H1 (cell line): Measurements from ENCODE around the gene TBC1D10A. TPM values are rescaled to one million over a fixed set of nuclear protein-coding genes. Genes with fewer than 3 reads are reported as not detected.

Experiments used
- CTCF ChIA-PET: fragments of 300-600 bp; sonication (Branson Sonifier 250); formaldehyde crosslinking; loops from one replicate; lab custom pipeline; 2021; ENCODE audit not compliant: partially characterized antibody; lab: Charles Lee
- POLR2A ChIA-PET: fragments of 300-600 bp; sonication (Branson Sonifier 250); formaldehyde crosslinking; loops from one replicate; lab custom pipeline; 2021; ENCODE audit warnings: inconsistent platforms; ENCODE audit not compliant: partially characterized antibody; lab: Charles Lee
- DNase-seq, 2 experiments: peaks; one replicate each; pipeline versions ENCODE4 v3.0.0 to v3.0.0-alpha.2; 2010 to 2022; ENCODE audit warnings: low spot score in 2 of 2, low read depth in 1 of 2, mixed read lengths in 1 of 2
- FAIRE-seq: peaks from 2 replicates; lab custom pipeline; 2011; peaks lifted over from hg19 to GRCh38; lab: Jason Lieb, UNC
- H2AFZ ChIP-seq: 2 replicates; pipeline ENCODE4 v1.8.1; 2012; ENCODE audit warnings: low read length, inconsistent platforms
- H2AK5ac ChIP-seq: 2 replicates; pipeline ENCODE4 v1.6.1; 2013; ENCODE audit warnings: low read depth, low read length
- H2BK120ac ChIP-seq: replicated peaks from 2 replicates; pipeline ENCODE3; 2013; ENCODE audit warnings: low read depth, low read length, inconsistent platforms
- H2BK12ac ChIP-seq: 2 replicates; pipeline ENCODE4 v1.6.1; 2013; ENCODE audit warnings: low read depth, low read length
- H2BK15ac ChIP-seq: 2 replicates; pipeline ENCODE4 v1.6.1; 2013; ENCODE audit warnings: low read length
- H2BK20ac ChIP-seq: 2 replicates; pipeline ENCODE4 v1.6.1; 2013; ENCODE audit warnings: low read length
- H2BK5ac ChIP-seq: 2 replicates; pipeline ENCODE4 v1.6.1; 2013; ENCODE audit warnings: low read depth, low read length
- H3K14ac ChIP-seq: 2 replicates; pipeline ENCODE4 v1.6.1; 2013; ENCODE audit warnings: inconsistent platforms; ENCODE audit not compliant: insufficient read length
- H3K18ac ChIP-seq: 2 replicates; pipeline ENCODE4 v1.6.1; 2013; ENCODE audit warnings: low read length; ENCODE audit errors: extremely low read depth
- H3K23ac ChIP-seq: 2 replicates; pipeline ENCODE4 v1.6.1; 2013; ENCODE audit warnings: inconsistent platforms; ENCODE audit not compliant: insufficient read length
- H3K23me2 ChIP-seq: 2 replicates; pipeline ENCODE4 v1.6.1; 2013; ENCODE audit warnings: low read depth, low read length
- H3K27ac ChIP-seq: 2 replicates; pipeline ENCODE4 v1.6.1; 2011; ENCODE audit warnings: low read depth, low read length, inconsistent platforms
- H3K27me3 ChIP-seq, 4 experiments: replicated peaks in 1 of 4; 1 replicate in 1 of 4; 2 replicates in 3 of 4; pipeline versions ENCODE4 v1.6.1 to v1.8.1; 2011 to 2013; ENCODE audit warnings: low read length in 3 of 4, mild to moderate bottlenecking in 3 of 4, inconsistent platforms in 2 of 4, mixed read lengths in 2 of 4, moderate library complexity in 1 of 4; ENCODE audit not compliant: control insufficient read depth in 3 of 4, insufficient read depth in 3 of 4; ENCODE audit errors: extremely low read depth in 1 of 4
- H3K36me3 ChIP-seq, 4 experiments: 2 replicates each; pipeline versions ENCODE4 v1.6.1 to v1.8.1; 2011 to 2013; ENCODE audit warnings: mild to moderate bottlenecking in 4 of 4, low read length in 3 of 4, moderate library complexity in 2 of 4, control low read depth in 1 of 4, inconsistent platforms in 1 of 4; ENCODE audit not compliant: insufficient read depth in 4 of 4, control insufficient read depth in 2 of 4
- H3K4ac ChIP-seq: replicated peaks from 2 replicates; pipeline ENCODE3; 2013; ENCODE audit warnings: low read length, low read depth, mixed read lengths, inconsistent platforms; ENCODE audit not compliant: insufficient read length
- H3K4me1 ChIP-seq, 4 experiments: replicated peaks in 1 of 4; 1 replicate in 1 of 4; 2 replicates in 3 of 4; pipeline versions ENCODE4 v1.6.1 to v1.8.1; 2011 to 2013; ENCODE audit warnings: low read length in 3 of 4, inconsistent platforms in 2 of 4, mixed read lengths in 1 of 4; ENCODE audit not compliant: insufficient read depth in 4 of 4, control insufficient read depth in 3 of 4
- H3K4me2 ChIP-seq, 2 experiments: 2 replicates each; pipeline versions ENCODE4 v1.6.1 to v1.8.1; 2011 to 2013; ENCODE audit warnings: low read depth in 2 of 2, low read length in 2 of 2, control low read depth in 1 of 2, inconsistent platforms in 1 of 2, mild to moderate bottlenecking in 1 of 2; ENCODE audit not compliant: insufficient read depth in 1 of 2
- H3K4me3 ChIP-seq, 4 experiments: fragments of 200-600, 300-600 bp in 1 of 4; sonication (generic), shearing (Covaris generic), sonication (Bioruptor Twin) in 1 of 4; 2 replicates each; pipeline versions ENCODE4 v1.5.1 to v1.8.1; 2011 to 2016; ENCODE audit warnings: low read length in 4 of 4, low read depth in 3 of 4, control low read depth in 2 of 4, inconsistent platforms in 2 of 4, mild to moderate bottlenecking in 2 of 4, mixed read lengths in 1 of 4, moderate library complexity in 1 of 4; ENCODE audit not compliant: insufficient read depth in 2 of 4; ENCODE audit errors: extremely low read depth in 1 of 4
- H3K56ac ChIP-seq: replicated peaks from 2 replicates; pipeline ENCODE3; 2013; ENCODE audit warnings: low read depth, mild to moderate bottlenecking, mixed read lengths, low read length, inconsistent platforms; ENCODE audit not compliant: insufficient read length
- H3K79me1 ChIP-seq: 2 replicates; pipeline ENCODE4 v1.6.1; 2013; ENCODE audit warnings: low read depth, low read length, control low read depth
- H3K79me2 ChIP-seq, 2 experiments: 2 replicates each; pipeline versions ENCODE4 v1.6.1 to v1.8.1; 2012 to 2013; ENCODE audit warnings: low read length in 2 of 2, mild to moderate bottlenecking in 2 of 2, inconsistent platforms in 1 of 2; ENCODE audit not compliant: insufficient read depth in 2 of 2, control insufficient read depth in 1 of 2
- H3K9ac ChIP-seq, 4 experiments: replicated peaks in 1 of 4; 1 replicate in 1 of 4; 2 replicates in 3 of 4; pipeline versions ENCODE4 v1.6.1 to v1.8.1; 2011 to 2013; ENCODE audit warnings: low read depth in 3 of 4, low read length in 3 of 4, control low read depth in 2 of 4, mild to moderate bottlenecking in 2 of 4, moderate library complexity in 2 of 4, inconsistent platforms in 1 of 4; ENCODE audit errors: extremely low read depth in 1 of 4
- H3K9me3 ChIP-seq, 2 experiments: 2 replicates each; pipeline versions ENCODE4 v1.6.1 to v1.8.1; 2012 to 2013; ENCODE audit warnings: mild to moderate bottlenecking in 2 of 2, moderate library complexity in 2 of 2, control low read depth in 1 of 2, inconsistent platforms in 1 of 2, low read depth in 1 of 2, low read length in 1 of 2, mixed read lengths in 1 of 2; ENCODE audit not compliant: insufficient read depth in 2 of 2
- H4K20me1 ChIP-seq, 2 experiments: replicated peaks in 1 of 2; 2 replicates each; pipeline versions ENCODE3 to v1.8.1; 2011 to 2013; ENCODE audit warnings: inconsistent platforms in 2 of 2, low read length in 2 of 2, mild to moderate bottlenecking in 1 of 2; ENCODE audit not compliant: insufficient read depth in 2 of 2, control insufficient read depth in 1 of 2
- H4K5ac ChIP-seq: 2 replicates; pipeline ENCODE4 v1.6.1; 2013; ENCODE audit warnings: low read length, low read depth, mixed read lengths, inconsistent platforms; ENCODE audit not compliant: insufficient read length
- H4K8ac ChIP-seq: 2 replicates; pipeline ENCODE4 v1.8.0; 2013; ENCODE audit warnings: mild to moderate bottlenecking, moderate library complexity, low read length, inconsistent platforms; ENCODE audit not compliant: insufficient read depth; ENCODE audit errors: extremely low read depth
- H4K91ac ChIP-seq: replicated peaks from 2 replicates; pipeline ENCODE3; 2013; ENCODE audit warnings: low read length, mixed read lengths, inconsistent platforms; ENCODE audit not compliant: insufficient read length
- EZH2 ChIP-seq: fragments of 200-600 bp; sonication (generic); IDR thresholded peaks from 2 replicates; pipeline ENCODE4 v1.7.1; 2012; ENCODE audit warnings: low read depth, mild to moderate bottlenecking, moderate library complexity, low read length, inconsistent platforms; ENCODE audit not compliant: severe bottlenecking
- FOSL1 ChIP-seq: IDR thresholded peaks from 2 replicates; pipeline ENCODE4 v1.6.1; 2011; ENCODE audit warnings: mild to moderate bottlenecking, low read depth, low read length, moderate library complexity; ENCODE audit not compliant: insufficient read depth
- POLR2A ChIP-seq, 2 experiments: IDR thresholded peaks; 1 replicate in 1 of 2; 2 replicates in 1 of 2; pipeline ENCODE4 v1.6.1; 2011; ENCODE audit warnings: low read depth in 2 of 2, low read length in 2 of 2, mild to moderate bottlenecking in 2 of 2; ENCODE audit errors: control extremely low read depth in 1 of 2
- RBBP5 ChIP-seq: IDR thresholded peaks from 2 replicates; pipeline ENCODE4 v1.7.1; 2012; ENCODE audit warnings: low read depth, mild to moderate bottlenecking, inconsistent platforms, low read length, moderate library complexity, borderline replicate concordance
- RFX5 ChIP-seq: IDR thresholded peaks from 2 replicates; pipeline ENCODE4 v1.6.1; 2011; ENCODE audit warnings: low read depth, low read length, improper control_type of control experiment, borderline replicate concordance
- SIRT6 ChIP-seq: IDR thresholded peaks from one replicate; pipeline ENCODE4 v1.7.1; 2012; ENCODE audit warnings: low read length, inconsistent platforms
- TAF1 ChIP-seq: IDR thresholded peaks from 2 replicates; pipeline ENCODE4 v1.6.1; 2011; ENCODE audit warnings: mild to moderate bottlenecking, low read depth, low read length
- YY1 ChIP-seq: IDR thresholded peaks from 2 replicates; pipeline ENCODE4 v1.6.1; 2011; ENCODE audit warnings: low read depth, mild to moderate bottlenecking, low read length
- WGBS, 2 experiments: shearing (Covaris generic) in 1 of 2; methylation state at CpG; one replicate each; pipeline versions ENCODE4 v1.1.6 to v1.1.7; 2013 to 2015; ENCODE audit warnings: low lambda C conversion rate in 2 of 2, mixed read lengths in 2 of 2, inconsistent platforms in 1 of 2, low coverage in 1 of 2, missing lambda C conversion rate in 1 of 2; ENCODE audit not compliant: insufficient replicate concordance in 2 of 2, insufficient coverage in 1 of 2, insufficient read length in 1 of 2; ENCODE audit errors: extremely low coverage in 1 of 2, missing lambda C conversion rate in 1 of 2; 5-methylcytosine and 5-hydroxymethylcytosine counted together
- polyA plus RNA-seq, 7 experiments: library from polyadenylated mRNA; depleted of rRNA in 3 of 7; stranded (reverse) in 5 of 7; unstranded in 2 of 7; fragments of >200 nt in 5 of 7; fragments of 200-250 nt in 2 of 7; gene quantifications; 1 replicate in 5 of 7; 2 replicates in 1 of 7; 4 replicates in 1 of 7; pipeline versions ENCODE4 v1.2.1 to v1.2.3, GENCODE V29; 2011 to 2013; ENCODE audit warnings: missing spikeins in 2 of 7, mixed read lengths in 2 of 7
- total RNA-seq: library from RNA; stranded (reverse); fragmentation: NEBNext Ultra II Directional; extraction: Animal tissue kit (Norgen Biotek cat#: 25700); gene quantifications from 2 replicates; pipeline ENCODE4 v1.2.1, GENCODE V29; 2021
- TF ChIP-seq, protein P1 (sequence below): IDR thresholded peaks from 2 replicates; pipeline ENCODE4 v1.6.1; 2011; ENCODE audit warnings: low read length, improper control_type of control experiment
- TF ChIP-seq, protein P2 (sequence below): IDR thresholded peaks from 2 replicates; pipeline ENCODE4 v1.6.1; 2012; ENCODE audit warnings: inconsistent platforms

TBC1D10A gene
- total and polyA plus RNA-seq, 2 of the 8 experiments (the other 6 are each of a cell fraction or from before 2014, with no cell fraction given): 5.4 to 7.0 TPM

DNA sequence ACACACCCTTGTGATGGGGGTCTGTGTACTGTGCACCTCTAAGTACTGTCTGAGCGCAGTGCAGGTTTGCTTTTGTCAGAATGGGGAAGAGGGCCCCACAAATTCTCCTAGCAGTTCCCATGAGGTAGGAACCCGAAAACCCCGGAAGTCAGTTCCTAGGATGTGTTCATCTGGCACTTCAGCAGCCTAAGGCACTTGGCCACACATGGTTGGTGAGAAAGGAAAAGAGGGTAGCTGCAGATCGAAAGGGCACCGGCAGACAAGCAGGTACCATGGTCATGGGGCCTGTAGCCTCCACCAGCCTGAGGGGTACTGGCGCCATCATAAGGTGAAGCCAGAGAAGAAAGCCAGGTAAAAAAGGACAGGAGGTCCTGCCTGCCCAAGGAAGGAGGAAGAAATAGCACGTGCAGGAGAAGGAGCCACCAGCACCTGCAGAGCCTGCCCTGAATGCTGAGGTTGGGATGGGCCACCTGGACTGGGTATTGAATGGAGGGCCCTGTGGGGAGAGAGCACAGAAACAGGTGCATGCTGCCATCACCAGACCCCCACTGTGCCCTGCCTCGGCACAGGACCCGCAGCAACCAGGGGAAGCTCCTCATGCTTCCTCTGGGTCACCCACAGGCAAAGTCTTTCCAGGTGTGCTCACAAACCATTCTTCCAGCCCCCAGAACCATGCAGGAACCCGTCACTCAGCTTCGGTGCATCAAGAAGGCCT, 29.3 kb downstream of the TBC1D10A start:
- Histone ChIP-seq H4K20me1 (no peaks in the 10 kb centered on the region), H3K9me3 (no peaks in the 10 kb centered on the region), H3K4me2 (no peak overlapping the region), H3K27me3 (no peaks in the 10 kb centered on the region), H3K4ac (no peak overlapping the region), H2BK15ac (no peak overlapping the region), H3K4me3 (no peak overlapping the region), H3K27ac (no peak overlapping the region), H2BK12ac (no peak overlapping the region), H2BK120ac (no peak overlapping the region), H2BK5ac (no peak overlapping the region), H2AK5ac (no peak overlapping the region), H3K14ac (no peak overlapping the region), H4K91ac (no peak overlapping the region), H3K18ac (no peak overlapping the region), H2AFZ (no peak overlapping the region), H2BK20ac (no peak overlapping the region), H3K23ac (no peak overlapping the region), H3K56ac (no peak overlapping the region), H3K4me1 (no peaks in the 10 kb centered on the region; a peak in 1 of 7 replicates), H3K36me3 (no peaks in the 10 kb centered on the region), H3K79me1 (no peaks in the 10 kb centered on the region), H3K9ac (no peak overlapping the region), H4K5ac (no peak overlapping the region), H4K8ac (no peak overlapping the region), H3K79me2 (no peaks in the 10 kb centered on the region), H3K23me2 (no peaks in the 10 kb centered on the region)
- CTCF ChIA-PET: interaction anchor here (1.1 to 5.7 kb wide), 7 partner anchors 9 to 189 kb away, joined by 3 to 31 read pairs (median 4); partner anchors contain the start of genes CASTOR1 and TBC1D10A
- FAIRE-seq (no peak), DNase-seq (no peak)
- WGBS, 2 experiments: 87% methylated on average over 11 of the region's 11 CpGs; no CpG with 5 or more reads in 1 of the 2 experiments
- POLR2A ChIA-PET: no interaction called here
- TF ChIP-seq EZH2 (no peak), SIRT6 (no peak), TAF1 (no peak), RFX5 (no peak), YY1 (no peak), POLR2A (IDR thresholded peaks at IDR 0.05; ENCODE audit: control extremely low read depth in 1 of 2, low read depth in 2 of 2, low read length in 2 of 2) (no peak), FOSL1 (no peak), RBBP5 (no peak)
- TF ChIP-seq, protein P1, sequence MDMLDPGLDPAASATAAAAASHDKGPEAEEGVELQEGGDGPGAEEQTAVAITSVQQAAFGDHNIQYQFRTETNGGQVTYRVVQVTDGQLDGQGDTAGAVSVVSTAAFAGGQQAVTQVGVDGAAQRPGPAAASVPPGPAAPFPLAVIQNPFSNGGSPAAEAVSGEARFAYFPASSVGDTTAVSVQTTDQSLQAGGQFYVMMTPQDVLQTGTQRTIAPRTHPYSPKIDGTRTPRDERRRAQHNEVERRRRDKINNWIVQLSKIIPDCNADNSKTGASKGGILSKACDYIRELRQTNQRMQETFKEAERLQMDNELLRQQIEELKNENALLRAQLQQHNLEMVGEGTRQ: no peak
- TF ChIP-seq, protein P2, sequence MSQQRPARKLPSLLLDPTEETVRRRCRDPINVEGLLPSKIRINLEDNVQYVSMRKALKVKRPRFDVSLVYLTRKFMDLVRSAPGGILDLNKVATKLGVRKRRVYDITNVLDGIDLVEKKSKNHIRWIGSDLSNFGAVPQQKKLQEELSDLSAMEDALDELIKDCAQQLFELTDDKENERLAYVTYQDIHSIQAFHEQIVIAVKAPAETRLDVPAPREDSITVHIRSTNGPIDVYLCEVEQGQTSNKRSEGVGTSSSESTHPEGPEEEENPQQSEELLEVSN: no peak
